MCF 10A (cell line): ENCODE measurements around the gene STX1B. TPM values are rescaled to one million over a fixed set of nuclear protein-coding genes. Genes with fewer than 3 reads are reported as not detected.

Experiments
- BruUV-seq: library from RNA; stranded (reverse); fragments of 400-500 nt; replicated peaks from 2 replicates; lab custom pipeline; 2021; lab: Mats Ljungman, UMichigan
- CTCF ChIA-PET: fragments of 300-600 bp; sonication (Branson Sonifier 250); formaldehyde crosslinking; extraction: SDS; loops from one replicate; lab custom pipeline; 2021; ENCODE audit warnings: antibody characterized with exemption, inconsistent platforms; lab: Yijun Ruan, JAX
- POLR2A ChIA-PET: fragments of 300-600, 350-650 bp; sonication (Branson Sonifier 250); formaldehyde crosslinking; extraction: SDS; loops from one replicate; lab custom pipeline; 2020; ENCODE audit warnings: antibody characterized with exemption, inconsistent platforms; lab: Yijun Ruan, JAX
- DNase-seq: peaks from one replicate; pipeline ENCODE4 v3.0.0-alpha.2; 2018; ENCODE audit not compliant: unreplicated experiment
- H3K27ac Mint-ChIP-seq: one replicate; pipeline ENCODE4 v1.8.0; 2022; ENCODE audit warnings: mild to moderate bottlenecking, low read depth, mixed read lengths; ENCODE audit not compliant: unreplicated experiment
- H3K27me3 Mint-ChIP-seq: one replicate; pipeline ENCODE4 v1.8.0; 2022; ENCODE audit warnings: mixed read lengths; ENCODE audit not compliant: insufficient read depth, unreplicated experiment
- H3K36me3 Mint-ChIP-seq: one replicate; pipeline ENCODE4 v1.8.0; 2022; ENCODE audit warnings: mild to moderate bottlenecking, moderate library complexity, mixed read lengths; ENCODE audit not compliant: insufficient read depth, unreplicated experiment
- H3K4me1 Mint-ChIP-seq: one replicate; pipeline ENCODE4 v1.8.0; 2022; ENCODE audit warnings: mixed read lengths; ENCODE audit not compliant: insufficient read depth, unreplicated experiment
- H3K4me3 Mint-ChIP-seq: one replicate; pipeline ENCODE4 v1.8.0; 2022; ENCODE audit warnings: mild to moderate bottlenecking, moderate library complexity, mixed read lengths; ENCODE audit not compliant: unreplicated experiment
- H3K9me3 Mint-ChIP-seq: one replicate; pipeline ENCODE4 v1.8.0; 2022; ENCODE audit warnings: mixed read lengths; ENCODE audit not compliant: unreplicated experiment
- CTCF ChIP-seq: fragments of 200-600 bp; IDR thresholded peaks from one replicate; pipeline ENCODE4 v1.8.0; 2022; ENCODE audit warnings: antibody characterized with exemption, mild to moderate bottlenecking; ENCODE audit not compliant: unreplicated experiment
- intact Hi-C: fragments of 100-400 bp; cut with micrococcal nuclease; formaldehyde crosslinking; loops from 2 replicates; pipeline ENCODE4 v1.14.1; 2022
- total RNA-seq: library from RNA; stranded (reverse); gene quantifications from 2 replicates; pipeline ENCODE4 v1.2.3, GENCODE V29; 2022

Gene STX1B
- total RNA-seq, 1 experiment from 2014 or later: 0.42 TPM

GRCh38 chr16:31050280-31051030, 40.0 kb upstream of the STX1B start:
- CTCF ChIA-PET: interaction anchor here (0.6 to 1.8 kb wide), 5 partner anchors 14 to 126 kb away, joined by 3 to 7 read pairs (median 4); partner anchors contain the start of gene HSD3B7
- H3K4me1 Mint-ChIP-seq: peaks cover 20% of the 10 kb centered on the region

GRCh38 chr16:31043898-31044481, 33.6 kb upstream of the STX1B start:
- Mint-ChIP-seq H3K9me3 (no peaks in the 10 kb centered on the region), H3K4me3 (no peak overlapping the region), H3K4me1 (no peaks in the 10 kb centered on the region), H3K27me3 (no peaks in the 10 kb centered on the region), H3K36me3 (peaks cover 50% of the 10 kb centered on the region), H3K27ac (no peak overlapping the region)
- intact Hi-C loops: no loop called here
- BruUV-seq: no TSS peak
- no peak for DNase-seq
- ChIA-PET CTCF (interaction anchor here (0.9 to 1.0 kb wide), 2 partner anchors 8 to 58 kb away, joined by 3 read pairs; no protein-coding TSS in a partner anchor), POLR2A (interaction anchor here (1.1 to 1.2 kb wide), 2 partner anchors 8 to 11 kb away, joined by 5 to 6 read pairs; partner anchors contain the start of gene STX4)
- TF ChIP-seq CTCF: no peak

More at GRCh38 chr16:31050280-31051030, 40.0 kb upstream of the STX1B start:
- Mint-ChIP-seq H3K36me3 (peaks cover 10% of the 10 kb centered on the region), H3K27me3 (no peaks in the 10 kb centered on the region), H3K9me3 (no peaks in the 10 kb centered on the region), H3K27ac (no peak overlapping the region), H3K4me3 (no peak overlapping the region)
- no TSS peak for BruUV-seq
- POLR2A ChIA-PET: interaction anchor here (0.5 to 2.3 kb wide), 7 partner anchors 16 to 274 kb away, joined by 3 to 10 read pairs (median 4); partner anchors contain the start of genes SETD1A and STX4
- no peak for DNase-seq
- TF ChIP-seq CTCF: no peak
- intact Hi-C loops: no loop called here

GRCh38 chr16:31043352-31043751, 32.9 kb upstream of the STX1B start:
- Mint-ChIP-seq H3K4me1 (no peaks in the 10 kb centered on the region), H3K27me3 (no peaks in the 10 kb centered on the region), H3K36me3 (peaks cover 57% of the 10 kb centered on the region), H3K4me3 (no peak overlapping the region), H3K27ac (no peak overlapping the region), H3K9me3 (no peaks in the 10 kb centered on the region)
- CTCF ChIA-PET: interaction anchor here (0.9 to 1.0 kb wide), 2 partner anchors 8 to 57 kb away, joined by 3 read pairs; no protein-coding TSS in a partner anchor
- POLR2A ChIA-PET: interaction anchor here (1.1 kb wide), 1 partner anchor 9 kb away, joined by 6 read pairs; no protein-coding TSS in a partner anchor
- no TSS peak for BruUV-seq
- no peak for TF ChIP-seq CTCF
- DNase-seq: no peak
- intact Hi-C loops: no loop called here

GRCh38 chr16:31042866-31043265, 32.4 kb upstream of the STX1B start:
- Mint-ChIP-seq H3K4me3 (no peak overlapping the region), H3K27me3 (no peaks in the 10 kb centered on the region), H3K9me3 (no peaks in the 10 kb centered on the region), H3K36me3 (peaks cover 61% of the 10 kb centered on the region), H3K4me1 (no peaks in the 10 kb centered on the region), H3K27ac (no peak overlapping the region)
- POLR2A ChIA-PET: interaction anchor here (1.1 kb wide), 2 partner anchors 9 to 25 kb away, joined by 3 to 6 read pairs; no protein-coding TSS in a partner anchor
- DNase-seq: no peak
- intact Hi-C loops: no loop called here
- BruUV-seq: no TSS peak
- no peak for TF ChIP-seq CTCF
- CTCF ChIA-PET: interaction anchor here (0.6 kb wide), 1 partner anchor 400 kb away, joined by 3 read pairs; the partner anchor contains the start of gene ZNF843
